HG03442 (cell line): ENCODE data around the gene ZNF511.

ENCODE experiments used
- ATAC-seq: cut with Tn5 transposase; IDR thresholded peaks from one replicate; pipeline ENCODE4 v1.9.1; 2021; ENCODE audit warnings: mild to moderate bottlenecking, moderate library complexity; ENCODE audit not compliant: unreplicated experiment

ZNF511 gene

GRCh38 chr10:133289761-133290160 is 19.0 kb upstream of the ZNF511 start:
- no peak for ATAC-seq

DNA sequence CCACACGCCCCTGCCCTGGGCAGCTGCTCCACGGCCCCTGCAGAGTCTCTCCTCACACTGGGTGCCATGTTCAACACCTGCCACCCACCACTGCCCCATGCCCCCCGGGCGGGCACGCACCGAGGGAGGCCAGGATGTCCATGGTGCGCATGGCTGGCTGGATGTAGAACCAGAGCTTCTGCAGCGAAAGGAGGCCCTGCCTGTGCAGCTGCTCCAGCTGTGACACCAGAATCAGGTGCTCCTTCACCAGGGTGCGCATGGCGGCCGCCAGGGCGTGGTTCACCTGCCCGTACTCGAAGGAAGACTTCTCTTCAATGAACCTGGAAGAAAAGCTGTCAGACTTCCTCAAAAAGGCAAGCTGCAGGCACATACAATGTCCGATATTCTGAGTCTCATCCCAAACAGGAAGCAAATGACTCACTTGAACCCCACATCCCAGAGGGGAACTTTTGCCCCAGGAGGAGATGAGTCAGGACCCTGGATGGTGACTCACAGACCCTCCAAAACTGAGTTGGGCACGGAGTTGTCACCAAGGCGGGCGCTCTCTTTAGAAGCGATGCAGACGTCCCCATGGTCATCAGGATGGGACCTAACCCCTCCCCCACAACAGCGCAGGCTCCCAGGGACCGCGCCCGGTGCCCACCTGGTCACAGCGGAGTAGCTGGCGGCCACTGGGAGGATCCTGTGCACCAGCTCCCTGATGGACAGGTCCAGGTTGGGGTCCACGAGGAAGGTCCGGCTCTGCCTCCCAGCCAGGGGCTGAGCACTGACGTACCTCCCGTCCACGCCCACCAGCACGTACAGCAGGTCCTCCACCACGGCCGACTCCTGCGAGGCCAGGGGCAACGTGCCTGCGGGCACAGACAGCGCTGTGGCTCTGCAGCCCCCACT is 15.6 kb upstream of the ZNF511 start:
- no peak for ATAC-seq

GRCh38 chr10:133293810-133294119 is 14.9 kb upstream of the ZNF511 start:
- ATAC-seq: no peak

DNA sequence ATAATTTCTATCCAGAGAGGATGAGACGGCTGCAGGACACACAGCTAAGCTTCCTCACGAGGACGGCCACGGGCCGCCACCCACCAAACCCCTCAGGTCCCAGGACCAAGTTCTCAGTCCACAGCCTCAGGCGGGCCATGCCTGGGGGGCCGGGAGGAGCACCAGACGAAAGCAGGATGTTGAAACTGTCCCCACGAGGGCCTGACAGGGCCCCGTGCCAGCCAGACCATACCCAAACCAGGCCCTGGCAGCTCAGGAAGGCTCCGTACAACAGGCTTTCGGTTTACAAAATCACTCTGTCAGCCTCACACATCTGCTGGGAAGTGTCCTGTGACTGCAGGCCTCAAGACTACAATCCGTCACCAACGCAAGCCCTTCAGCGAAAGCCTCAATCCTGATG is 14.5 kb upstream of the ZNF511 start:
- ATAC-seq: no peak

DNA sequence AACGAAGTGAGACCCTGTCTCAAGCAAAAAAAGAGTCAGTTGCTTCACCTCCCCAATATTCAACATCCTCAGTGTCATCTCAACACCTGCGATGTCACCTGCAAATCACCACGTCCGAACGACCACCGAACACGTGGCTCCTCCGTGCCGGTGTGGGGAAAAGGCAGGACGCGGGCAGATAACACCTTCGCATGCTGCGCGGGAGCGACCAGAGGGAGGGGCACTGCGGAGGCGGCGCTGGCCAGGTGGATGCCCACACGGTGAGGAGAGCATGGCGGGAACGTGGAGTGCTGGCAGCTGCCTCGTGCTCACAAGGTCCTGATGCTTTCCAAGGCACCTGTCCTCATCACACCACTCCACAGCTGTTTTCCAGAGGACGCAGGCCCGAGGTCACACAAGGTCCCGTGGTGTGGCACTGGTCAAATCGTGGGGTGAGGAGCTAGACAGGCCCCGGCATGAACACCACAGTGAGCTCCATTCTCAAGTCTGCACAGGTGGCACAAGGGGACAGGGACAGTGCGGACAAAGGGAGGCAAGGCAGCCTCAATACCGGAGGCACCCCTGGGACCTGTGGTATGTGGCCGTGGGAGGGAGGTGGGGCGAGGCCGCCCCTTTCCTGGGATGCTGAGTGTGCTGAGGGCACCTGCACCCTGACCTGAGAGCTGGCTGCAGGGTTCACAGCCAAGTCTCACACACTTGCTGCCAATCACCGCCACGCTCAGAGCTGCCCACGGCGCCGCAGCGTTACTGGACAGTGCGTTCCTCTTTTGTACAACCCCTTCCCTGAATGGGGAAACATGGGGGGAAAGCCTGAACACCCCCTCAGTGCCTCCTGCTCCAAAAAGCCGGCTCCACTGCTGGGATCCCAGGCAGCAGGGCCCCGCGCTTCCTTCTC is 13.0 kb upstream of the ZNF511 start:
- ATAC-seq: no peak

DNA sequence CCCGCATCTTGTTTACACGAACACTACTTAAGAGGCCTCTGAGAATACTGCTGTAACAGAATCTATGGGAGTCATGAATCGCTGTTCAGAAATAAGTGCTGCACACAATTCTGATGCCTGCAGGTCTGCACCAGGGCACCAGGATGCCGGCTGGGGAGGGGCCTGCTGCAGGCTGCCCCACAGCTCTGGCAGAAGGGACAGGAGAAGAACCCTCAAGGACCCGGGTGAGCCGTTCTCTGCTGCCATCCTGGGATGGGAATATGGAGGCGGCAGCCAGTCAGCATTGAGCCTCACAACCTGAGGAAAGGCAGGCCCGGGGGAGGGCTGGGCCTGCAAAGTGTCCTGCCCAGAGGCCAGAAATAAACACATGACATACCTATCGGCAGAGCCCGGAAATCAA is 11.2 kb upstream of the ZNF511 start:
- ATAC-seq: no peak

DNA sequence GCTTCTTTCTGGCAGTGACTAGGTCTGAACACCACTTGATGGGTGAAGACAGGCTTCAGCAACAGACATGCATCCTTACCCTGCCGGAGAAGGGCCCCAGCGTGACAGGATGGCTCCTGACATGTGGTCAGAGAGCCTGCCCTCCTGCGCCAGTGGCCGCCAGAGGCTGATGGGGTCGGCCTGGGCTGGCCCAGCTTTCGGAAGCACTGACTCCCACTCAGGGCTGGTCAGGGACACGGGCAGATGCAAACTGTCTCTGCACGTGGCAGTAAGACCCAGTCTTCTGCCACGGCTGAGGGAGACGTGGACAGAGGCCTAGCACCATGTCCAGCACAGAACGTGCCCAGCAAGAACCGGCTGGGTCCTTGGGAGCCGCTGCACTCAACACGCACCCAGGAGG is 10.2 kb upstream of the ZNF511 start:
- no peak for ATAC-seq

DNA sequence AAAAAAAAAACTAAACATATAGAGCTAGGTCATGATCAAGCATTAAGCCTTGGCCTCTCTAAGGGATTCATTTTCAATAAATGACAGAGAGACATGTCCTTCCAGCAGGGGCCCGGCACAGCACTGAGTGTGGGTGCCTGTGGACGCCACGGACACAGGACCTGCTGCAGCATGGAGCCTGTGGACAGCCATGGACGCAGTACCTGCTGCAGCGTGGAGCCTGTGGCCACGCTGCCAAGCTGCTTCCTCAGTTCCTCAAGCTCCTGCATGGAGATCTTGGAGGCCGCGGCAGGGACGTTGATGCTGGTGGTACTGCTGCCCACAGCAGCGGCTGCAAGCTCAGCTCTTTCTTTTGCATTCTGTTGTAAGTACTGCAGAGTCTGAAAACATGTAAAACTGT is 9.5 kb upstream of the ZNF511 start:
- ATAC-seq: no peak

DNA sequence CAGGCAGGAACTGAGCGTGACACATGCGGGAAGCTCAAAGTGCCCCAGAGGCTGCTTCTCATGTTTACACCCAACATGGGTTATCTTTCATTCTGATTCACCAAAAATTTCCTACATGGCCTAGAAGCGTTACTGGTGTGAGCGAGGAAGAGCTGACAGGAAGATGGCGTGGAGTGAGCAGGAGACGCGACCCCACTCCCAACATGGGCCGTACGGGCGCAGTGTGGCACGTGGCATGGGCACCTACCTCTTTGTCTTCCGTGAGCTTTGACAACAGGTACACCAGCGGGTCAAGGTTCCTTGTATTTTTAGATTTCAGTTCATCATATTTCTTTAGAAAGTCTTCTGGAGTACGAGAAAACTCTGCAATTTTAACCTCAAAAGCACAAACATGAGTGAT is 9.0 kb upstream of the ZNF511 start:
- ATAC-seq: no peak

DNA sequence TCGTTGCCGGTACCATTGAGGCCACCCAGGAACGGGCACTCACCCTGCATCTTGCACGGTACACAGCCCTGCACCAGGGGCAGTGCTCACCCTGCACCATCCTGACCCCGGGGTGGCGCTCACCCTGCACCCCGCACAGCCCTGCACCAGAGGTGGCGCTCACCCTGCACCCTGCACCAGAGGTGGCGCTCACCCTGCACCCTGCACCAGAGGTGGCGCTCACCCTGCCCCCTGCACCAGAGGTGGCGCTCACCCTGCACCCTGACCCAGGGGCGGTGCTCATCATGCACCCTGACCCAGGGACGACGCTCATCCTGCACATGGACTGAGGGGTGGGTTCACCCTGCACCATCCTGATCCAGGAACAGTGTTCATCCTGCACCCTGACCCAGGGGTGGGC is 6.5 kb upstream of the ZNF511 start:
- ATAC-seq: no peak

DNA sequence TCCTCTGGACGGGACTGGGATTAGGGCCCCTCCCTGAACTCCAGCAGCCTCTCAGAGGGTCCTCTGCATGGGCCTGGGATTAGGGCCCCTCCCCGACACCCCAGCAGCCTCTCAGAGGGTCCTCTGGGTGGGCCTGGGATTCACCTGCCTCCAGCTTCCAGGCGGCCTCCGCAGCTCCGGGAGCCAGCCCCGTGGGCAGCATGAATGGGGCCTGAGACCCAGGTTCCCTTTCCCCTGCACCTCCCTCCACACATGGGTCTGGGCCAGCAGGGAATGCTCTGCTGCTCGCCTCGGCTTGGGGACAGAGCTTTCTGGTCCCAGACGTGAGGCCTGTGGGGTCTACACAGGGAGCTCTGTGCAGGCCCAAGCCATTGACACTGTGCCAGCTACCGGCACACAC is 5.5 kb upstream of the ZNF511 start:
- ATAC-seq: no peak

DNA sequence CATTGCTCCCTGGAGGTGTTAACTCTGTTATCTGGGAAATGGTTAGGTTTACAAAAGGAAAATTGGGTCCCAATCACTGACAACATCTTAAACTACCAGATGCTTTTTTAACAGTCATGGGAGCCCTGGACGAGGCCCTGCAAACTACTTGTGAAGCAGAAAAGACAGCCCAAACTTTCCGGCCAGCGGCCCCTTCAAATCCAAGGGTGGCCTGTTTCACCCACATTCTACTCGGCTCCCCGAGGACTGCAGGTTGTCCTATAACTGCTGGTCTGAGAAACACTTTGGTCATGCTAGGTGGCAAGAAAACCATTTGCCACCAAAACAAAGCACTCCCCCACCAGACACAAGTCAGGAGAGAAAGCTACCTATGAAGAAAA is 2.6 kb upstream of the ZNF511 start:
- no peak for ATAC-seq

DNA sequence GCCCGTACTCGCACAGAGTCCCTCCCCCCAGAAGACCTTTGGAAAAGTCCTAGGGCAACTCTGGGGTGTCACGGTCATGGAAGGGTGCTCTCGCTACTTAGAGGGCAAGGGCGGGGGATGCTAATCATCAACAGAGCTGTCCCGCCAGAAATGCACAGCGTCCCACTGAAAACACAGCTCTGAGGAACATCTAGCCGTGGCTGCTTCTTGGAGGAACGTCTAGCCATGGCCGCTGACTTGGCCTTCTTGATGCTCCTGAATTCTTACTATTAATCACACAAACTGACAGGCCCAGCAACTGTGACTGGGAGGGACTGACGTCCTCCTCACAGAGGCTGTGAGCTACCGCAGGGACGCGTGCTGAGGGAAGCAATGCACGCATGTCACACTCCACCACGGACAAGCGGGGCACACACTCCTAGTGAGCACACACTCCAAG is 1.8 kb upstream of the ZNF511 start:
- no peak for ATAC-seq

- ATAC-seq: peak; percentile 36
These were observed 816 bp upstream of the ZNF511 start for GRCh38 chr10:133307776-133308420.

DNA sequence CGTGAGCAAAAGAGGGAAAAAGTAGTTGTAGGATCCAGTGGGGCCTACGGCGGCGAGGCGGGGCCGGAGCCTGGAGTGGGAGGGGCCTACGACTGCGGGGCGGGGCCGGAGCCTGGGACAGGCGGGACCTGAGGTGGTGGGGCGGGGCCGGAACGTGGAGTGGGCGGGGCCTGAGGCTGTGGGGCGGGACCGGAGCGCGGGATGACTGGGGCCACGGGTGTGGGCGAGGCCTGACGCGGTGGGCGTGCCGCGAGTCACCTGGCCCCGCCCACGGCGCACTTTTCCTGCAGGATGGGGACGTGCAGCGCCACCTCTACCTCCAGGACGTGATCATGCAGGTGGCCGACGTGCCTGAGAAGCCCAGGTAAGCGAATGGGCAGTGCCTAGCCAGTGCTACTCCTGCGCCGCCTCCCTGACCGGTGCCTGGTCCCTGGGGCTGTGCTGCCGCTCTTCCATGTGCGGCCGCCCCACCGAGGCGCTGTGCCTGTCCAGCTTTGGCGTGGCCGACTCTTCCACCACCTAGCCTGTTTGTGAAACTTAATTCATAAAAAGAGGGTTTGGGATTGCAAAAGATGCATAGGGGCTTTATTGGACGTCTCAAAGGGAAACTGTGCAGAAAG is 496 bp downstream of the ZNF511 start:
- ATAC-seq: peak; percentile 72

DNA sequence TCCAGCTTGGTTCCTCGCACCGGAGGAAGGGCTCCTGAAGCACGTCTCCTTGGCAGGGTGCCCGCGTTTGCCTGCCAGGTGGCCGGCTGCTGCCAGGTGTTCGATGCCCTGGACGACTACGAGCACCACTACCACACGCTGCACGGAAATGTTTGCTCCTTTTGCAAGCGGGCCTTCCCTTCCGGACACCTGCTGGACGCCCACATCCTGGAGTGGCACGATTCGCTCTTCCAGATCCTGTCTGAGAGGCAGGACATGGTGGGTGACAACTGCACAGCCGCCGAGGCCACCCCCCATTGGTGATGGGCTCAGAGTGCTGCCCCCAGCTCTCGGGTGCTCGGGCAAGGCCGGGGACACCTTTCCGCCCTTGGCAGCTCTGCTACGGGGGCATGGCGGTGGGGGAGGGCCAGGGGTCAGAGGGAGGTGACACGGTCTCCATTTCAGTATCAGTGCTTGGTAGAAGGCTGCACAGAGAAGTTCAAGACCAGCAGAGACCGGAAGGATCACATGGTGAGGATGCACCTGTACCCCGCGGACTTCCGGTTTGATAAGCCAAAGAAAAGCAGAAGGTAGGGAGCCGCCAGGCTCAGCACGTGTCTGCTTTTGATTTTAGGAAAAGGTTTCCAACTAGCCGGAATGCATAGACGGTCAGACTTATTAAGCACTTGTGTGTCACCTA is 1.1 kb downstream of the ZNF511 start:
- ATAC-seq: no peak

DNA sequence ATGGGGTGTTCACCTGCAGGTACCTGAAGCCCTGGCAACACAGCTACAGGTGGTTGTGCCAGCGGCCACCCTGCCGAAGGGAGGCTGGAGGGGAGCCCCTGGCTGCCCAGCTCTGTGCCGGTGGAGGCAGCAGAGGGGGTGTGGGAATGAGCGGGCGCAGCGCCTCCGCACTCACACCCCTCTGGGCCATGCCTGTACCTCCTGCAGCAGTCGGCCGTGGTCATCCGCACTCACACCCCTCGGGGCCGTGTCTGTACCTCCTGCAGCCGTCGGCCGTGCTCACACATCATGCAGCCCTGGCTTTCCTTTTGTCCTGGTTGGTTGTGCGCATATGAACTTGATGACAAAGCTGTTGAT is 1.7 kb downstream of the ZNF511 start:
- ATAC-seq: no peak

GRCh38 chr10:133310789-133311188 is 2.1 kb downstream of the ZNF511 start:
- no peak for ATAC-seq

DNA sequence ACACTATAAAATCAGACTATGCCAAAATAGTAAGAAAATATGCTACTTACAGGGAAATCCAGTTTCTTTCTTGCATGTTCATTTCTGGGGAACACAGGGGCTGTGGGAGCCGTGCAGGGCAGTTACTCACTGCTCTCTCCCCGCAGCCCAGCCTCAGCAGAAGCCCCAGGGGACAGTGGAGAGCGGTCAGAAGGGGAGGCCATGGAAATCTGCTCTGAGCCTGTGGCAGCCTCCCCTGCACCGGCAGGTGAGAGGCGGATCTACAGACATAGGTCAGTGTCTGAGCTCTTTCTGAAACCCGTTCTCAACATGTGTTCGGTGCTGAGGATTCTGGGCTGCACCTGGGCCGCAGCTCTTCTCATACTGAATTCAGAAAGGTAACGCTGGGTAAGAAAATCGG is 2.9 kb downstream of the ZNF511 start:
- ATAC-seq: no peak

- ATAC-seq: no peak
These were observed 3.5 kb downstream of the ZNF511 start for GRCh38 chr10:133312016-133312768.
